Activated naive CD4-positive, alpha-beta T cell treated with anti-CD3 and anti-CD28 coated beads, Interleukin-2, amount 50 U/mL, for 24 hours (primary cell): ENCODE data around the gene PARD3B.

Source experiments
- H3K27ac Mint-ChIP-seq: one replicate; pipeline ENCODE4 v1.8.0; 2021; ENCODE audit warnings: mild to moderate bottlenecking, mixed read lengths
- H3K27me3 Mint-ChIP-seq: one replicate; pipeline ENCODE4 v1.8.0; 2021; ENCODE audit warnings: mixed read lengths
- H3K36me3 Mint-ChIP-seq: one replicate; pipeline ENCODE4 v1.8.0; 2021; ENCODE audit warnings: mixed read lengths
- H3K4me1 Mint-ChIP-seq: one replicate; pipeline ENCODE4 v1.8.0; 2021; ENCODE audit warnings: mixed read lengths
- H3K4me3 Mint-ChIP-seq: one replicate; pipeline ENCODE4 v1.8.0; 2021; ENCODE audit warnings: mild to moderate bottlenecking, mixed read lengths
- H3K9me3 Mint-ChIP-seq: one replicate; pipeline ENCODE4 v1.8.0; 2021; ENCODE audit warnings: mixed read lengths

PARD3B gene

DNA sequence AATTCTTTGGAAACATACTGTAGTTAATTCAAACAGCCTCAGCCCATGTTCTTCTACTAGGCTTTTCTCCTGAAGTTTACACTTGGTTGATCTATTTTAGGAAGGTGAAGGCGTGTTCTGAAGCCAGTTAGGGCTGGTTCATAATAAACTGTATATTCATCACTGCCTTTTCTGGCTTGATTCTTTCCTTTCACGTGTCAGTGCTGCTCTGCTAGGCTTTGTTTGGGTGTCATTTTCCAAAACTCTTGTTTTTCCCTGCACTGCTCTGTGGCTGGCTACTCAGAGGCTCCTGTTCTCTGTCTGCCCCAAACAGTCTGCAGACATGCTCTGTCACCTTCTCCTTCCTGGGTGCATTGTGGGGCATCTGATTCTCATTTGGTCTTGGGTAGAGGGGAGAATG is 136.1 kb downstream of the PARD3B start:
- Mint-ChIP-seq H3K4me1 (no peaks in the 10 kb centered on the region), H3K4me3 (no peak overlapping the region), H3K36me3 (peaks cover 2% of the 10 kb centered on the region), H3K27me3 (no peaks in the 10 kb centered on the region), H3K9me3 (no peaks in the 10 kb centered on the region), H3K27ac (no peak overlapping the region)

DNA sequence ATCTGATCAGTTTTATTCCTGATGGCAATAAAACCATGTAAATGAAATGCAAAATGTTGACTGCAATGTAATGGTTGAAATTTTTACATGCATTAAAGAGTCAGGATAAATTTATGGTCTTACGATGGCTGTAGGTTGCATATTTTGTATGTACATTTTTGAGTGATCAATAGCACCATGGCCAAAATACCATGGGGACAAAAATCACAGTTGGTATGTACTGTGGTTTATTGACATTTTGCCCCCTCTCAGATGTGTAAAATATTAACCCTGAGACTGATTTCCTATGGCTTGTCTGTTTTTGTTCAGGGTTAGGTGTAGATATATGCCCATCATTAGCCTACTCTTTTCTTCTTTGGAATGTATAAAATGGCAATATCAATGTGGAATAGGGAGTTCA is 138.1 kb downstream of the PARD3B start:
- Mint-ChIP-seq H3K4me1 (no peaks in the 10 kb centered on the region), H3K9me3 (no peaks in the 10 kb centered on the region), H3K27ac (no peak overlapping the region), H3K36me3 (no peaks in the 10 kb centered on the region), H3K4me3 (no peak overlapping the region), H3K27me3 (no peaks in the 10 kb centered on the region)

DNA sequence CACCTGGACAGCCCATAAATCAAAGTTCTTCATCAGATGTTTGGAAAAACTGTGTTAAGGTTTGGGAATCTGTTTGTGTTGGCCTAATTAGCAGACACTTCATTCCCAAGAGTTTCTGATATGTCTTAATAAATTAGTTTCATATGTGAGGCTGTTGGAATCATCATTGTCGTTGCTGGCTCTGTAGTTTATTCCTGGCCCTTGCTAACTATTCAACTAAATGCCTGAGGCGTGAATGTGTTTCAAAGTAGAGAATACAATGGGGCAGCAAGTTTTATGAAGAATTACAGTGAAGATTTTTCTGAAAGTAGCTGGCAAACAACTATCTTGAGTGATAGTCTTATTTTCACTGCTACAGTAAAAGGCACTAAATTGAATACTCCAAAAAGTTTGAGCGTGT is 141.1 kb downstream of the PARD3B start:
- H3K9me3 Mint-ChIP-seq: no peaks in the 10 kb centered on the region
- no peak overlapping the region for H3K4me3 Mint-ChIP-seq
- H3K27ac Mint-ChIP-seq: no peak overlapping the region
- no peaks in the 10 kb centered on the region for H3K27me3 Mint-ChIP-seq
- no peaks in the 10 kb centered on the region for H3K36me3 Mint-ChIP-seq
- no peaks in the 10 kb centered on the region for H3K4me1 Mint-ChIP-seq

DNA sequence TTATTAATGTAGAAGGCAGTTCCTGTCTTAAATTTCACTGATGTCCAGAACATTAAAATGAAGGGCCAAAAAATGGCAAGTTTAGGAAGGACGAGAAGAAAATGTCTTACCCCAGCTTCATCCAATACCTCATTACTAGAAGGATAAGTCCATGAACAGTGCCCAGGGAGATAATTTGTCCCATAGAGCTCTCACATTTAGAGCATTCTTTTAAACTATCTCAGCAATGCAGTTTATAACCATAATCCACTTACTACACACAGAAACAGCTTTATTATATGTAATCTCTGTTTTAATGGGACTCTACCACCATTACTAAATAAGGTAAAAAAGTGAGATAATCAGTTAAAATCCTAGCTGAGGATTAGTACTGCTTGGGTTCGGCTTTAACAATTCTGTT is 142.5 kb downstream of the PARD3B start:
- Mint-ChIP-seq H3K4me1 (peaks cover 7% of the 10 kb centered on the region), H3K27me3 (no peaks in the 10 kb centered on the region), H3K9me3 (no peaks in the 10 kb centered on the region), H3K27ac (no peak overlapping the region), H3K4me3 (no peak overlapping the region), H3K36me3 (no peaks in the 10 kb centered on the region)

DNA sequence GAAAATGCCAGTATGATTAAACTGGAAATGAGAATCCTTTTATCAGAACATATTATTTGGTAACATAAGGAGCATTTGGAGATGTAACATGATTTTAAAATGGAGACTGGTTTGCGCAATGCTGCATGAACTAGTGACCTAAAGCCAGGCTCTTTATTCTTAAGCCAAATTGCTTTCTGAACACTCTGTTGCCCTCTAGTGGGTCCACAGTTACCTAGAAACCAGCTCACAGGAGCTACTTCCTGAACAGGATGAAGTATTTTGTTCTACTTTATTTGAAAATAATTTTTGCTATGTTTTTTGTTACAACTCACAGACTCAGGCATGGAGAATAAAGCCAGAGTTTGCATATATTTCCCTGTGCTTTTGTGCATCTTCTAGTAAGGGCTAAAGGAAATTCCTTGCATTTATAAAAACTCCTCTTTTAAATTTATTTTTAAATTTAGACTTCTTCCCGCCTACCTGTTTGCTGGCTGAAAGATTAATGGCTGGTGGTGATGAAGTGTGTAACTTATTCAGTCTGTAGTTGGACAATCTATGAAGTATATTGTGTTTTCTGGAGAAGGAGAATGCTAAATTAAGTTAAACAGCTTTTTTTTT is 146.7 kb downstream of the PARD3B start:
- Mint-ChIP-seq H3K36me3 (no peaks in the 10 kb centered on the region), H3K4me3 (no peak overlapping the region), H3K27me3 (no peaks in the 10 kb centered on the region), H3K27ac (no peak overlapping the region), H3K9me3 (no peaks in the 10 kb centered on the region), H3K4me1 (peaks cover 13% of the 10 kb centered on the region)

DNA sequence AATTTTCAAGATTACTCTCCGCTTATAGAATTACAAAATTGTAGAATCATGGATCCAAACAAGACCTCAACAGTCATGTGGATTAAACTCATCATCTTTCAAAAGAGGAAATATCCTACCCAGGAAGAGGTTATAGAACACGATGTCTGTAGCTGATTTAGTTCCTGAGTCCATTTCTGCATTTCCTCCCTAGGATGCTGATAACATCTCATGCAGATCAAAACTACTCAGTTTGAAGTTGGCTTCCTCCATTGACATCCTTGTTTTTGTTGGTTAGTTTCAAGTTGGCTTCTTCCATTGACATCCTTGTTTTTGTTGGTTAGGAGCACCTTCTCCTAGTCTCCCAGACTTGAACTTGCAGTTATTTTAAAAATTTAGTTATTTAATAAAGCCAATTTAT is 147.5 kb downstream of the PARD3B start:
- H3K9me3 Mint-ChIP-seq: no peaks in the 10 kb centered on the region
- H3K27me3 Mint-ChIP-seq: no peaks in the 10 kb centered on the region
- H3K36me3 Mint-ChIP-seq: no peaks in the 10 kb centered on the region
- peaks cover 13% of the 10 kb centered on the region for H3K4me1 Mint-ChIP-seq
- H3K27ac Mint-ChIP-seq: no peak overlapping the region
- H3K4me3 Mint-ChIP-seq: no peak overlapping the region

DNA sequence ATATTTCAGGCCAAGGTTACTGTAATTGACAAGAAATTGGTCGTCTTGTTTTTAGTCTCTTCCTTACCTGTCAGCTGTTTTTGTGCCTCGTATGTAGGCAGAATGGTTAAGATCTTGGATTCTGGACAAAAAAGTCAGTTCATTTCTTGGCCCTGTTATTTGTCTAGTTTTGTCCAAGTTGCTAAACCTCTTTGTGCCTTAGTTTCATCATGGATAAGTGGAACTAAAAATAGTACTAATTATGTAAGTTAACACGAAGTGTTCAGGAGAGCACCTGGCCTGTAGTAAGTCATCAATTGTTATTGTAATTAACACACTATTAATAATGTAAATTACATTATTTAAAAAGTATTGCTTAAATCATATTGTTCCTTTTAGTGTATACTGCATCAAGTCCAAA is 148.0 kb downstream of the PARD3B start:
- no peak overlapping the region for H3K27ac Mint-ChIP-seq
- H3K4me3 Mint-ChIP-seq: no peak overlapping the region
- peaks cover 13% of the 10 kb centered on the region for H3K4me1 Mint-ChIP-seq
- H3K36me3 Mint-ChIP-seq: no peaks in the 10 kb centered on the region
- no peaks in the 10 kb centered on the region for H3K9me3 Mint-ChIP-seq
- H3K27me3 Mint-ChIP-seq: no peaks in the 10 kb centered on the region

DNA sequence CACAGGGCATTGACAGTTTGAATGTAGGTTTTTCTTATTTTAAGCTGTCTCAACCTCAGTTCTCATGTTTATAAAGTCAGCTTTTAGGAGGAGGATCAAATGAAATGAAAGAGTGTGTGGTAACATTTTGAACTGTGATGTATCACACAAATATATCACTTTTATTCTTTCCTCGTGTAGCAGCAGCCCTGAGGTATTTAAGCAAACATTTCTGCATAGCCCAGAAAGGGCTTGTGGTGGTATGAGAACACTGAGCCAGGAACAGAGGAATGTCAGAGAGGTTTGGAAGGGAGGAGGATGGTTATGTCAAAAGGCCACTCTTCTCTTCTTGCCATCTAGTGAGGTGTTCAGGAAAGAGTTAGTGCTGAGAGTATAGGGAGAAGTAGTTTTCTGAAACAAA is 150.2 kb downstream of the PARD3B start:
- Mint-ChIP-seq H3K4me1 (peaks cover 13% of the 10 kb centered on the region), H3K4me3 (no peak overlapping the region), H3K27ac (no peak overlapping the region), H3K27me3 (no peaks in the 10 kb centered on the region), H3K36me3 (no peaks in the 10 kb centered on the region), H3K9me3 (no peaks in the 10 kb centered on the region)

DNA sequence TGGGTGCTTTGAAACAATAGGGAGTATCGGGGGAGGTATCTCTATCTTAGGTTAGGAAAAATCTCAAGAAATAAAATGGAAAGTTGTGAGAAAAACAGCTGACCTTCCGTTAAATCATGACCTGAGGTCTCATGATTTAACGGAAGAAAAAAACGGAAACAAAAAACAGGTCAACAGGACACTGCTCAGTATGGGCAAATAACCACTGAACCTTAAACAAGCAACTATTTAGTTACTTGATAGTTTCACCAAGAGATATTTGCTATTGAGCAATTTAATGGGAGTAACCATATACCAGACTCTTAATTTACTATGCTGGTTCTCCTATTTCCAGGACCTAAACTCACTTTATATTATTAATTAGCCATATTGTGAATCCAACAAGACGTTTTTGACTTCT is 150.8 kb downstream of the PARD3B start:
- Mint-ChIP-seq H3K36me3 (no peaks in the 10 kb centered on the region), H3K9me3 (no peaks in the 10 kb centered on the region), H3K4me1 (peaks cover 13% of the 10 kb centered on the region), H3K27me3 (no peaks in the 10 kb centered on the region), H3K4me3 (no peak overlapping the region), H3K27ac (no peak overlapping the region)

DNA sequence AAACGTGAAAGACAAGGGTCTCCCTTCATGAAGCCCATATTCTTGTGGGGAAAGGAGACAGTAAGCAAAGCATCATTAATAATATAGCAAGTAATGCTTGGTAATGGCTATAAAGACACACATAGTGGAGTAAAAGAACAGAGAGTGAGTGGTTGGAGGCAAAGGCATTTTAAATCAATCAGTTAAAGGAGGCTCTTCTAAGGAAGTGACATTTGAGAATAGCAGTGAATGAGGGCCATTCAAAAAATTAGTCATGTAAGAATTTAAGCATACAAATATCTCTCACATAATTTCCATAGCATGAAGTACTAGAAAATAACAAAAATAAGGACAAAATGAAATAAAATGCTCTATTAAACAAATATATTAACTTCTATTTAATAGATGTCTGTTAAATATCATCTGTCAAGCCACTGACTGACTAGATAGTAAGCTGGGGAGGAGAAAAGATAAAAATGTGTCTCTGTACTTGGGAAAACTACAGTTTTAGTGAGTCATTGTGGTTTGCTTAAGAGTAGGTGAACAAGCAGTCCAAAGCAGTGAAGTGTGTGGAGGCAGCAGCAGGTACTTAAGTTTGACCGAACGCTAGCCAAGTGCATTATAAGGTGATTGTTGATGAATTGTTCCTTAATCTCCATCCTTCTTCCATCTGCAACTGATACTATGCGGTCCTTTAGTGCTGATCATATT is 160.1 kb downstream of the PARD3B start:
- H3K36me3 Mint-ChIP-seq: peaks cover 1% of the 10 kb centered on the region
- no peak overlapping the region for H3K27ac Mint-ChIP-seq
- H3K9me3 Mint-ChIP-seq: no peaks in the 10 kb centered on the region
- H3K4me3 Mint-ChIP-seq: no peak overlapping the region
- no peaks in the 10 kb centered on the region for H3K4me1 Mint-ChIP-seq
- H3K27me3 Mint-ChIP-seq: no peaks in the 10 kb centered on the region

DNA sequence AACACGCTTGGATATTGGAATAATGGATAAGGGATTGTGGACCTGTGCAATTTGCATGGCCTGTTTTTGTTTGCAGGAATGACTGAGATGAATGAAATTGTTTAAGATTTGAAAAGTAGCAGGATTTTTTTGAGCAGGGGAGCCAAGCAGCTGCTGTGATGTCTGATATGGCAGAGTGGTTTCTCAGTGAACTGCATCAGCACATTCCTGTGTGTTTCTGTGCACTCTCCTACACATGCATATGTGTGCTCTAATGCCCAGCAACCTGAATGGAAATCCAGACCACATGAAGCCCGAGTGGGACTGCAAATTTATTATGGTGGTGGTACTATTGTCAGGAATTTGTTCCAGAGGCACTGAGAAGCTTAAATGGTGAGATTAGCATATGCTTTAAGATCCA is 161.7 kb downstream of the PARD3B start:
- H3K27me3 Mint-ChIP-seq: no peaks in the 10 kb centered on the region
- H3K27ac Mint-ChIP-seq: no peak overlapping the region
- no peaks in the 10 kb centered on the region for H3K9me3 Mint-ChIP-seq
- H3K4me3 Mint-ChIP-seq: no peak overlapping the region
- H3K36me3 Mint-ChIP-seq: peaks cover 1% of the 10 kb centered on the region
- H3K4me1 Mint-ChIP-seq: no peaks in the 10 kb centered on the region

DNA sequence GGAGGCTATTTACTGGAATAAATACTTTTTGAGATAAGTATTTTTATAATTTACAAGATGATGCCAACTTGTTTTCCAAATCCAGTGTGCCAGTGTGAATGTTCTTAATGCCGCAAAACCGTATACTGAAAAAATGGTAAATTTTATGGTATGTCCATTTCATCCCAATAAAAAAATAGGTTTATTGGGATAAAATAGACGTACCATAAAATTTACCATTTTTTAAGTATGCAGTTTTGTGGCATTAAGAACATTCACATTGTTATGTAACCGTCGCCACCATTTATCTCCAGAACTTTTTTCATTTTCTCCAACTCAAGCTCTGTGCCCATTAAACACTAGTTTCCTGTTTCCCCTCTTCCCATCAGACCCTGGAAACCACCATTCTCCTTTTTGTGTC is 167.9 kb downstream of the PARD3B start:
- no peaks in the 10 kb centered on the region for H3K9me3 Mint-ChIP-seq
- H3K27me3 Mint-ChIP-seq: peaks cover 1% of the 10 kb centered on the region
- H3K36me3 Mint-ChIP-seq: no peaks in the 10 kb centered on the region
- H3K4me1 Mint-ChIP-seq: no peaks in the 10 kb centered on the region
- no peak overlapping the region for H3K27ac Mint-ChIP-seq
- no peak overlapping the region for H3K4me3 Mint-ChIP-seq

DNA sequence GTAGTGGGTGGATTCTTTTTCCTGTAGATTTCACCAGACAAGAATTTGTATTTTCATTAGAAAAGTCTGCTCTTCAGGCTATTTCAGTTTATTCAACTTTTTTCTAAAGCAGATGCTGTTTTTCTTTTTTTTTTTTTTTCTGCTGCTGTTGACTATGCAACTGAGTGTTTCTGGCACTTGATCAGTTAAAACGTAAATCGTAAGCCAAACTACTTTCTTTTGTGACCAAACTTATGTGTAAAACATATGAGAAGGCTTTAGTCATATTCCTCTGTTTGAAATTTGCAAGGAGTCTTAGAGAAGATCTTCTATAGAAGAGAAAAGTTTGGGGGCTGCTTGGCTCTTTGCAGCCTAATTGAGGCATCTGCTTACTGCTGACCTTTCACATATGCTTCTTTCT is 170.1 kb downstream of the PARD3B start:
- H3K36me3 Mint-ChIP-seq: no peaks in the 10 kb centered on the region
- H3K4me1 Mint-ChIP-seq: no peaks in the 10 kb centered on the region
- no peak overlapping the region for H3K4me3 Mint-ChIP-seq
- H3K27me3 Mint-ChIP-seq: peaks cover 1% of the 10 kb centered on the region
- no peaks in the 10 kb centered on the region for H3K9me3 Mint-ChIP-seq
- H3K27ac Mint-ChIP-seq: no peak overlapping the region

DNA sequence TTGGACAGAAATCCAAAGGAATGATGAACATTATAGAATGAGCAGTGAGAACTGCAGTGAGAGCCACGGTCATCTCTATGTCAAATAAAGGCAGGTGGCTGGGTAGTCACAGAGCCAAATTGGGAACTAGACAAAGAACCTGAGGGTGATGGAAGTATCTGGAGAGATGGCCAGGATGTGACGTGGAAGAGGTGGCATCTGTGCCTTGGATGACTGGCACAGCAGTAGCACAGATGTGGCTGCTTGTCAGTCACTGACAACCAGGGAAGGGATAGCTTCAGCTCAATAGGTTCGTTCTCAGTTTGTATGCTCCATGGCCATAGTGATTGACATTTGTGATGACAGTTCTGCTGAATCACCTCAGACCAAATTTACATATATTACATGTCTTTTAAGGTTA is 172.3 kb downstream of the PARD3B start:
- Mint-ChIP-seq H3K4me1 (no peaks in the 10 kb centered on the region), H3K27me3 (peaks cover 1% of the 10 kb centered on the region), H3K4me3 (no peak overlapping the region)

DNA sequence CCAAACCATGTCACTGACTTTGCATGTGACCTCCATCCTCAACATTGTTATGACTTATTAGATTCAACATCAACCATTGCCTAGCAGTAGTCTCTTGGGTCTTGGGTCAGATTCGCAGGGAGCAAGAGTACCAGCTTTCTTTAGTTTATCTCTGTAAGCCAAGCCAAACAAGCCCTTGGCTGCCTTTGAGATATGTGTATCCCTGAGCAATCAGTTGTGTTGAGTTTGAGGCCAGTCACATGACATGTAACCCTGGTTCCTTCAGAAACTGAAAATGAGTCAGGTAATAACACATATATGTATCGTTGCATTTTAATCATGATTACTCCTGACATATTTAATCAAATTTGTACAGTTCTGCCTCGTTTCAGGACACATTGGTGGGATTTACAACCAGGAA is 173.3 kb downstream of the PARD3B start:
- H3K27me3 Mint-ChIP-seq: peaks cover 1% of the 10 kb centered on the region
- no peaks in the 10 kb centered on the region for H3K36me3 Mint-ChIP-seq
- H3K27ac Mint-ChIP-seq: no peak overlapping the region
- no peak overlapping the region for H3K4me3 Mint-ChIP-seq
- H3K9me3 Mint-ChIP-seq: no peaks in the 10 kb centered on the region
- no peaks in the 10 kb centered on the region for H3K4me1 Mint-ChIP-seq

More for the DNA sequence above, 172.3 kb downstream of the PARD3B start:
- Mint-ChIP-seq H3K36me3 (no peaks in the 10 kb centered on the region), H3K27ac (peak overlapping the region; percentile 42), H3K9me3 (no peaks in the 10 kb centered on the region)

DNA sequence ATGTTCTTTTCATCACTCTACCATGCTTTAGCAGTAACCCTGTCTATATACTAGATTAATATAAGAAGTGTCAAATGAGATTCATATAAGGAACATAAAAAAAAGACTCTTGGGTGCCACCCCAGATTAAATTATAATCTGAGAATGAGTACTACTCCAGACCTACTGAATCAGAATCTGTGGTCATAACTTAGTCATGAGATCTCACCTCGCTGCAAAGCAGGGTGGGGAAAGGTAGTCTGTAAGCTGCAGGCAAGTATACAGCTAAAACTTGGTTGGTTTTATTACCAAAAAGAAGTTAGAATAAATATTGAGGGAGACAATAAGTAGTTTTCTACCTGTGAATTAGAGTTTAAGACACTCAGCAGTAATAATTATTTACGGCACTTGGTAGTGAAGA is 175.6 kb downstream of the PARD3B start:
- Mint-ChIP-seq H3K4me3 (no peak overlapping the region), H3K27me3 (peaks cover 1% of the 10 kb centered on the region), H3K27ac (no peak overlapping the region), H3K9me3 (no peaks in the 10 kb centered on the region), H3K36me3 (no peaks in the 10 kb centered on the region), H3K4me1 (no peaks in the 10 kb centered on the region)

DNA sequence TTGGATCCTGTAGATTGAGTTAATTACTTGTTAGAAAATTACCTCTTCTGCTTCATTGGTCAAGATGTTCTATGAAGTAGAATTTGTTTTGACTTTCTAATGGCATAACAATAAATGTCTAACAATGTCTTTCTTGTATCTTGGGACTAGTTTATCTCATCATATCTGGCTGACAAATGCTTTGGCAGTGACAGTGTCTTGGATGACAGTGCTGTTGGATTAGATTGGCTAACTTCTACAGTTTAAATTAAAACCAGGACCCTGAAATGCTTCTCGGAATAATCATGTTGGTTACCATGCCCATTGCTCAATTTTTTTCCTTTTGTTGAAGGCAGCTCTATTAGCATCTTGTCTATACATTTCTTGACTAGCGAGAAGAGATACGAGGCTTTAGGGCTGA is 176.9 kb downstream of the PARD3B start:
- Mint-ChIP-seq H3K4me3 (no peak overlapping the region), H3K4me1 (no peaks in the 10 kb centered on the region), H3K27me3 (peaks cover 1% of the 10 kb centered on the region), H3K36me3 (peaks cover under 1% of the 10 kb centered on the region), H3K27ac (no peak overlapping the region), H3K9me3 (no peaks in the 10 kb centered on the region)
